Activated T-cell treated with anti-CD3 and anti-CD28 coated beads for 48 hours (primary cell): Measurements from ENCODE around the gene PMFBP1.

ENCODE experiments used
- DNase-seq: peaks from one replicate; pipeline ENCODE4 v3.0.0-alpha.2; 2020; ENCODE audit warnings: low read depth

The PMFBP1 gene

DNA sequence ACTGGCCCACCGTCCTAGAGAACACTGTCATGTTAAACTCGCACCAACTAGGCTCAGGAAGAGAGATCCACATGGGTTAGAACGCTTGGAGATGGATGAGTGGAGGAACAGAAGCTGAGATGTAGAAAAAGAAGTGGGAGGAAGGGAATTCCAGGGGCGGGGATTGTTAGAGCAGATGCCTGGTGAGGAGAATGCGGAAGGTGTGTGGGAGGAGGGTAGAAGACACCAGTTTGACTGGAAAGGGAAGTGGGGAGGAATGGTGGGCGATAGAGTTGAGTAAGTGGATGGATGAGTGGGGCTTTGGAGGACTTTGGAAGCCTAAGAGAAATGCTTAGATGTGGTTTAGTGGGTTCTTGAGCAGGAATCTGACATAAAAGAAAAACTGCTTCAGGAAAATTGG, 40.9 kb downstream of the PMFBP1 start:
- no peak for DNase-seq

DNA sequence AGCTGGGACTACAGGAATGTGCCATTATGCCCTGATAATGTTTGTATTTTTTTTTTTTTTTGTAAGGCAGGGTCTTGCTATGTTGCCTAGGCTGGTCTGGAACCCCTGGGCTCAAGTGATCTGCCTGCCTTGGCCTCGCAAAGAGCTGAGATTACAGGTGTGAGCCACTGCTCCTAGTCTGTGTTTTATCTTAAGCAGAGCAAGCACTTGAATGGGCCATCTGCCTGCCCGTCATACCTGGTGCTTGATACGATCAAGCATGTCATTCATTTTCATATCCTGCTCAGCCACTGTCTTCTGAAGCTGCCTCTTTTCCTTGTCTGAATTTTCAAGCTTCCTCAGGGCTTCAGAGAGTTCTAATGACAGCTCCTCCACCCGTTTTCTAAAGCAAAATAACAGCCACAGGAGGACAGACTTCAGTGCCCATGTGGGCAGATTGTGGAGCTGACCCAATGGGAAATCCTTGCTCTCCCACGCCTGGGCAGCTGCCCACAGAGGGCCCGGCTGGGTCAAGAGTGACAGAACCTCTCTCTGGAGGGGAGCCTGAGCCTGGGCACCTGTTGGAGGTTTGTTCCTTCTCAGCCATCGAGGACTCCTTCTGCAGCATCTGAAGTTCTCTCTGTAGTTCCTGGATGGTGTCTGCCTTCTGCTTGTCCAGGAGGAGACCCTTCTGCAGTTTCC, 41.8 kb downstream of the PMFBP1 start:
- no peak for DNase-seq

DNA sequence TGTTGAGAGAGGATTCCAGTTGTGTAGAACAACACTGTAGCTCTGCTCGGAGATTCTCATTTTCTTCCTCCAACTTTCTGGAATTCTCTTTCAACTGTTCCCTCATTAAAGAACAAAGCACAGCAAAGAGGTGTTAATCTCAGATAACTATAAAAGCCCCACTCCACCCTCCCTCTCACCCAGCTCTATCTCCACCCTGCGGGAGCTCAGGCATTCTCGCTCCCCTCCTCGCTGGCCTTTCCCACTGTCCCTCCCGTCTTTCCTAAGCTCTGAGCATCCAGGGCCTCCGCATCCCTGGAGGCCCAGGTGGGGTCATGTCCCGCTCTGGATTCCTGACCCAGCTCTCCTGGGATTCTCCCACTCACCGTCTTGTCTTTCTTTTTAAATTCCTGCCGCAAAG, 43.3 kb downstream of the PMFBP1 start:
- no peak for DNase-seq

DNA sequence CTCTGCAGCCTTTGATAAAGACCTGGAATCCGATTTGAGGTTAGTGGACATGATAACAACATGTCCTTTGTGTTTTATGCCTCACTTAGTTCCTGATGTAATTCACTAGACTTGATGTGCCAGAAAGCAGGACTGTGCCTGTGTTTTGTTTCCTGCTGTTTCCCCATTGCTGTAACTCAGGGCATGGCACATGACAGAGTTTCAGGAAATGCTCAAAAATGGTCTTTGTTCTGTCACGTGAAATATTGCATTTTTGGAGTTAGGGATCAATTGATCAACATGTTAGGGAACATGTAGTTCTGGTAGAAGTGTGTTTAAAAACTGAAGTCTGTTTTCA, 45.6 kb downstream of the PMFBP1 start:
- DNase-seq: no peak

DNA sequence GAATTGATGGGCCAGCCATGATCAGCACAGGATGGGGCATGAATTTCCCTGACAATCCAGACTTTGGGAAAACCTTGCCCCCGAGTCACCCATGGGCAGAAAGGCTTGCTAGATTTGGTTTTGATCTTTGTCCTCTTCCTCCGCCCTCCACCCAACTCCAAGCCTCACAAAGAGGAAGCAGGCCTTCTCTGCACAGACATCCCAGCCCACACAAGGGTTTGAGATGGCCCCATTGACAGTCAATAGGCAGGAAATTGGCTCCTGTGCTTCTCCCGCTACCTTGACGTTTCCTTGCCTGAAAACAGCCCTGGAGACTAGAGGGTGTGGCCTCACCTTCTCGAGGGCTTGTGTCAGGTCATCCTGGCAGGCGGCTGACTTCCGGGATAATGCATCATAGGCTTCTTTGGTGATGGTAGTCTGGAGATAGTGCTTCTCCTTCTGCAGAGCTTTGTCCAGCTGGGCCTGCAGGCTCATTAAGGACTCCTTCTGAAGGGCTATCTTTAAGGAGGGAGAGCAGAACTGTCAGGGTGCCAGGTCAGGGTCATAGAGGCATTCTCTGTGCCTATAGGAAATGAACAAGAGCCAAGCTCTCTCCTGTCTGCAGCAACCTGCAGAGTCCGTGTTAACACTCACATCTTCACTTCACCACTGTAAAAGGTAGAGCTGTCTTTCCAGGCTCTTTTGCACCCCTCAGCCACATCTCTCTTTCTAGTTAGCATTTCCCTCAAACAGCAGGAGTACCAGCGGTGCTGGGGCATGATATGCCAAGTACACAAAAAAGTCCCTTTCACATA, 46.1 kb downstream of the PMFBP1 start:
- DNase-seq: no peak

DNA sequence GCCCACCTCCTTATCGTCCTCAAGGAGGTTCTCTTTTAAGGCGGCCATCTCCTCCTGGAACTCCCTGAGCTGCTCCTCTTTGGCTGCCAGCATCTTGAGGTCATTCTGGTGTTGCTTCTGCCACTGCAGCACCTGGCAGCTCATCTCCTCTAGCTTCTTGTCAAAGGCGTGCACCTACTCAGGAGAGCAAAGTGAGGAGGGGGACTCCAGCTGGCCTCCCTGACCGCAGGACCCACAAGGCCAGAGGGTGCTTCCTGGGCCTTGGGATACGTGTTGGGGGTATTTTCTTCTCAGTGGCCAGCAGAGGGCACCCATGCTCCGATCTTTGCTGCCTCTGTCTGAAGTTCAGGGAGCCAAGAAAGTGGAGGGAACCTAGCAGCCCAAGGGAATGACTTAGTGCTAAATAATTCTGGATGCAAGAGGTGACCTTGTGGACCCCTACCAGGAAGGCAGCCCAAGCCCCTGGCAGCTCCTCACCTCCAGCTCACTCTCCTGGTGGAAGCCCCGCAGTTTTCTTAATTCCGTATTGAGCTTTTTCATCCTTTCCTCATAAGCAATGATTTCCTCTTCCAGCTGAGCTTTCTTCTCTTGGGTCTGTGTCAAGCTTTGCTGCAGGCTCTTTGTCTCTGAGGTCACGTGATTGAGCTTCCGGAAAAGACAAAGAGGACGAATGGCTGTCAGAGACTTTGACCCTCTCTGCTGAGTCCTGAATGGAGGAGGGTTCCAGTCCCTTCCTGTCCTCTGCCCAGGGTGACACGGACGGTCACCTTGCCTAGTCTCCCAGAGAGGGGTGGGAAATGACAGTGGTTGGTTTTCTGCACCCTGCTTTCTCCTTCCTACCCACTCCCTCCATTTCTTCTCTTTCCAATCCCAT, 47.0 kb downstream of the PMFBP1 start:
- peak; percentile 53 for DNase-seq

DNA sequence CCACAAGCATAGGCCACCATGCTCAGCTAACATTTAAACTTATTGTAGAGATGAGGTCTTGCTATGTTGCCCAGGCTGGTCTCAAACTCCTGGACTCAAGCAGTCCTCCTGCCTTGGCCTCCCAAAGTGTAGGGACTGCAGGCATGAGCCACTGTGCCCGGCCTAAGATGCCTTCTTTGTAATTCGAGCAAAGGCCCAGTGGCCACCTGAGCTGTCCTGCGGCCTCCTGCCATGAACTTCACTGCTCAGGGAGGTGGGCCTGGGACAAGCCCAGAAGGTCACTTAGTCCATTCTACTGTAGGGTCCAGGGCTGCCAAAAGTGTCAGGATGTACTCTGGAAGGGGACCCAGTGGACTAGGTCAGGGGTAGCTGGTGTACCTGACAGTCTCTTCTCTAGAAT, 47.8 kb downstream of the PMFBP1 start:
- DNase-seq: no peak

DNA sequence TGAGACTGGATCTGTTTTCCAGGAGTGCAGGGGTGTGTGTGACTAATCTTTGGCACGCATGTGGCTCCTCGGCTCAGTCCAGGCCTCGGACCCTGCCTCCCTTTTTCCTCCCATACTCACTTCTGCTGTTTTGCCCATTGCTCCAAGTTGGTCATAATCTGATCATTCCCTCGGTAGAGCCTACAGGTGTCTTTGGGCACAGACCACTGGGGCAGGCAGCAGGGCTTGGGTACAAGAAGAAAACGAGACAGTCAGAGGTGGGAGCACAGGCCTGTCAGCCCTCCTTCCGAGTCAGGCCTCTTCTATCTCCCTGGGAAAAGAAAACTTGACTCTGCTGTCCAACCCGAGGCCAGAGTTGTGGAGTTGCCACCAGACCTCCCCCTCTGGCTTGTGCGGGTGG, 48.5 kb downstream of the PMFBP1 start:
- DNase-seq: no peak

DNA sequence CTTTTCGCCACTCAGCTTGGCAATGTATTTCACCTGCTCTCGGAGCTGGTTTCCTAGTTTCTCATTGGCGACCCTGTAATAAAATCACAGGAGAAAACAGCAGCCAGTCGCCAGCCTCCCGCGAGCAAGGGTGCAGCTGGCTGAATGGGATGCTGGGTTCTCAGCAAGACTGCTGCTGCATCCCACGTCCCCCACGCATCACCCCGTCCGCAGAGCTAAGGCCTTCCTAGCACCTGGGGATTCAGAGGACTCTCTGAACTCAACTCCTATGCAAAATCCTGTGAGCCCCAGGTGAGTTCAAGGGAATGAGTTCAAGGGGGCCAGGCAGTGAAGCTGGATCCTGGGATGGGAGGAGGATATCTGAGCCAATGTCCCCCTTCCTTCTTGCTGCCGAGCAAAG, 49.0 kb downstream of the PMFBP1 start:
- no peak for DNase-seq

DNA sequence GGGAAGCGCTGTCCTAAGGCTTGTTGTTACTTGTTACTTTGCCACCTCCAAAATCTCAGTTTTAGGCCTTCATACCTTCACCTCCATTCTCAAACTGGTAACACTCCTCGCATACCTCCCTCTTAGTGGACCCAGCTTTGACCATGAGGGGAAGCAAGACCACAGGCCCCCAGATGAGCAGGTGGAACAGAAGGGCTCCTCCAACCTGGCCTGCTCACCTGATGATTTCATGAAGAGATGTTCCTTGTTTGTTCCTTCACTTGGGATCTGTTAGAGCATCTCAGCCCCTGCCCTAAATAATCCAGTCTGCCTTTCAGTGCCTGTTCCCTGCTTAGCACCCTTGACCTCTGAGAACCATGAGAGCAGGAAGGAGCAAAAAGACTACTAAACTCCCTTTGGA, 49.6 kb downstream of the PMFBP1 start:
- DNase-seq: no peak

DNA sequence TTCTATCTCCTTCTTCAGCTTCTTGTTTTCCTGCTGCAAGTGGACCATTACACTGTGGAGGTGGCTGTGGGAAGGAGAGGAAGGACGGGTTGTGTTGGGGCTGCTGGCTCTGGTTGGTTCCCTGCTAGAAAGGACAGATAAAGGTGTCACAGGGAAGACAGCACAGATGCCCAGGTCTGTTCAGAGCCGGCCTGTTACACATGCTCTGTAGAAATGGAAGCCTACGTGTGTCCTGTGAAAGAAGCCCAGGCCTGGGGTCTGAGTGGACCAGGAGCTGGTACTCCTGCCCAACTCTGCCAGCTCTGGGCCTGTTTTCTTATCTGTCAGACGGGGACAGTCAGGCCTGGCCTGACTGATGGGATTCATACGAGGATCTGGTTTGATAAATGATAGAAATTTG, 51.9 kb downstream of the PMFBP1 start:
- DNase-seq: no peak

DNA sequence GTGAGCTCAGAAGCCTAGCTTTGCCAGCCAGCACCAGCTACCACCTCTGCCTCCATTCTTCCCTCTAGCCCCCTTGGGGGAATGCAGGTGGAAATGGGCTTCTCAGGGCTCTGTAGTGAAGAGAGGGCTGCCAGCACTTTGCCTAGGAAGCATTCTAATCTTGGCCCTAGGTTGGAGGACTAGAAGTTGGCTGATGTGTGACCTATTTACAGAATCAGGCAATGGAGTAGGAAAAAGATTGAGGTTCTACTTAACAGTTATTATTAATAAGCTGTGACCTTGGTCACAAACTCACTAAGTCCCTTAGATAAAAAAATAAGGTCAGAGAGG, 58.4 kb downstream of the PMFBP1 start:
- no peak for DNase-seq

DNA sequence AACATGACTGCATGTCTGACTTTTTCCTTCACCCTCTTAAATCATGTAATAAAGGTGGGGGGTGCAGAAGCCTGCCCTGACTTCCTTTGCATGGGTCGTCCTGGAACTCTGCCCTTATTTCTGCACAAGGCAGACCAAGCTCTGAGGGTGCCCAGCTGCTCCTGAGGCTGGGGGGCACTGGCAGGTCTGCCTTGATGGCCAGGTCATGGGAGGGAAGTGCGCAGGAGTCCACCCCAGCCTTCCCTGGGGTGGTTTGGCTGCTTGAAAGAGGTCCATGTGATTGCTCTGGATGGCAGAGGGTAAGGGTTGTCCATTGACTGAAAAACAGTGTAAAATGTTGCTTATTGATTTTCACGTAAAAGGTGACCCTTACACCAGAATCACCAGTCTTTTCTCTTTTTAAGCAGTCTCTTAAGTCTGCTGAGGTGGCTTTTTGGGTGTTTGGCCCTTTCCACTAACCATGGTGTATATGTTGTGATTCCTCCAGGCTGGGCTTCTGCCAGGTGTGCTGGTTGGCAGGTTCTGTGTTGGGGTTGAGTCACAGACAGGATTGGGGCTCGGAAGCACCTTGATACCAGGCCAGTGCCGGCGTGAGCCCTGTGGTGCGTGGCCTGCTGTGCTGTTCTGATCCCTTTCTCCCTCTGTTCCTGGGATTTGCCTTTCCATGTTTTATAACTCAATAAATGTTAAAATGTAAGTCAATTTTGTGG, 58.9 kb downstream of the PMFBP1 start:
- DNase-seq: no peak

DNA sequence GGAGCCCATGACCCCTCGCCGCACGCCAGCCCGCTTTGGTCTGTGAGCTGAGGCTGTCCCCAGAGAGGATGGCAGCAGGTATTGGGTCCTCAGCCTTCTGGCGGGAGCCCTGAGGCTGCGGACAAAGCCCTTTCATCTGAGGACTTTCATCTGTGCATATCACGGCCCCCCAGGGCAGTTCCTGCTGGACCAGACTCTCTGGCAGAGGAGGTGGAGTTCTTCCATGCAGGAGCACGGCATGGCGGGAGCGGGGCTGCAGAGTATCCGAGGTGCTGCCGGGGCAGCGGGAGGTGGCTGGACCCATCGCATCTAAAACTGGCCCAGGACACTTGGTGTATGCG, 59.5 kb downstream of the PMFBP1 start:
- no peak for DNase-seq

DNA sequence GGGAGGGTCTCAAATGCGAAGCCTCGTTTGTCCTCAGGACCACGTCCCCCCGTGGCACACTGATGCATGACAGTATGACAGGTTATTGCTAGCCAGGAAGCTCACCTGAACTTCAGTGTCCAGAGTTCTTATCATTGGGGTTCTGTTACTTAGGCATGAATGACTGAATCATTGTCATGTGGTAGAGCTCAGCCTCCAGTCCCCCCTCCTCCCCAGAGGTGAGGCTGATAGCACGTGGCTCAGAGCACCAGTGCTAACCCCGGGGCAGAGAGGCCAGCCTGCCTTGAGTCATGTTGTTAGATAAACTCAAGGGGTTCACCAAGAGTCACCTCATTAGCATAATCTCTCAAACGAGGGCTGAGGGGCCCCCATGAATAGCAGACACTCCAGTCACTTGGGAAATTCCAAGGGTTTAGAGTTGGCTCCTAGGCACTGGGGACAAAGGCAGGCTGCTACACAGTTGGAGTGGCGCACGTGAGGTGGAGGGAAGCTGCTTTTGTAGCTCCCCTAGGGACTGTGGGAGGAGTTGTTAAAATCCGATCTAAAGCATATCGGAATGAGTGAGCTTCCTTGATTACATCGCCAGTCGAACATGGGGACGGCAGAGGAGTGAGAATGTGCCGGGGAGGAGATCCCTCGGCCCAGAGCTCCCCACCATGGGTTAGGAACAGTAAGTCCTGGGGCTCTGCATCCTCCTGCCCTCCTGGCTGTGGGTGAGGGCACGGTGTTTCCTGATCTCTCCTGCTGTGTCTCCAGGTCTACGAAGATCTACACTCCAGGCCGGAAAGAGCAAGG, 60.1 kb downstream of the PMFBP1 start:
- no peak for DNase-seq

DNA sequence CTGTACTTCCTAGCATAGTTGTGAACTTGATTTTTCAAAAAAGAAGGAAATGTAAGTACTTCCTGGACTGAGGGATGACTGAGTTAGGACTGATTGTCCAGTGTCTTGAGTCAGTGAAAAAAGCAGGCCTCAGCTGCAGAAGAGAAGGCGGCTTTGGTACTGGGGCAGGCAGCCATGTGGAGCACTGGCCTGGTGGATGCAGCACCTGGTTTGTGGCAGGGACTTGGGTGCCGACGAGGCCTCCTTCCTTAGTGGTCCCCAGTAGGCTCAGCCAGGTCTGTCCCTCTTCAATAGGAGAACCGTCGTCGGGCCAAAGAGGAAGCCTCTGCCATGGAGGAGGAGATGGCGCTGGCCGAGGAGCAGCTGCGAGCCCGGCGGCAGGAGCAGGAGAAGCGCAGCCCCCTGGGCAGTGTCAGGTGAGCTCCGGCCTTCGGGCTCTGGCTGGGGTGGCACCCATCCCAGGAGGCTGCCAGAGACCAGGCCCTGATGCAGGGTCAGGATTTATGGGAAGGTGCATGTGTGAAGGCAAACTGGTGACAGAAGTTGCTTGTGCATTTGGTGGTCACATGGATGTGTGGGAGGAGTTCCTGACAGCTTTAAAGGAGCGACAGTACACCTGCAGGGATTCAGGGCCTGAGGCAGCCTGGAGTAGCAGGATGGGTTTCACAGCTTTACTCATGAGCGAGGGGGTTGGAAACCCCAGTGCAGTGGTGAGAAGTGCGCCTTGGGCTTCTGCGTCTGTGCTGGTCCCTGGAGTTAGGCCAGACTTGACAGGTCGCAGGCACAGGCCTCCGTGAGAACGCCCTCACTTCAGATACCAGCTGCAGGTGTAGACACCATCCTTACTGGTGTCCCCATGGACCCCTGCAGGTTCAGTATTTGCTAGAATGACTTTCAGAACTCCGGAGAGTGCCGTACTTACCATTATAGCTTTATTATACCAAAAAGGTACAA, 61.0 kb downstream of the PMFBP1 start:
- no peak for DNase-seq

DNA sequence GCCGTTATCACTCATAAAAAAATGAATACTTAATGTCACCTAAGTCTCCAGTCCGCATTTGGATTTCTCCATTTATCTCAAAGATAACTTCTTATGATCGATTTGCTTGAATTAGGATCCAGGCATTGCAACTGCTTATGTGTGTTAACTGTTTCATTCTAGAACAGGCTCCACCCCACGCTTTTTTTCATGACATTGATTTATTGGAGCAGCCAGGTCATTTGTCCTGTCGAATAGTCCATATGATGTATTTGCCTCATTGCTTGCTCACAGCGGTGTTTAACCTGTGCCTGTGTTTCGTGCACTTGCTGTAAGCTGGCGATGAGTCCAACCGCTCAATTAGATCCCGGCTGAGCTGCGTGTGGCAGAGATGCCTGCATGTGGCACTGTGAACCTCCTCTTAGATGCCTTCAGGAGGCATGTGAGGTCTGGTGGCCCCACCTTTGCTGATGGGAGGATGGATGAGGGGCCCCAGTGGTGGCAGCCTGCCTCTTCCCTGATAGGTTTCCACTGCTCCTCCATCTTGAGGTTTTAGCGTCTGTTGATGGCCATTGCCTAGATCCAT, 61.9 kb downstream of the PMFBP1 start:
- DNase-seq: no peak

DNA sequence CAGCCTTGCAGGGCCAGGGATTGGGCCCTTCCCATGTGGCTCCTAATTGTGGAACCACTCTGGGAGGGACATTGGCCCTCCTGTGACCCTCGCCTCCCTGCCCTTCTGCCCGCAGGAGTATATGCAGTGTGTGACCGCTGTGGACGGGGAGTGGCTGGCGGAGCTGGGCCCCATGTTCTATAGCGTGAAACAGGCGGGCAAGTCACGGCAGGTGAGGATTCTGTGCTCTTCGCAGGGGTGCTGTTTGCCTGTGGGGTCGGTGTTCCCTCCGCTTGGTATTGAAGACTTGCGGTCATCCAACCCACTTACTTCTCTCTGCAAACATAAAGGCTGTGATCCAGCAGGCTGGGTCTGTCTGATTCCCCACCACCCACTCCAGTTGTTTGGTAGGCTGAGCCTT, 62.7 kb downstream of the PMFBP1 start:
- DNase-seq: no peak

DNA sequence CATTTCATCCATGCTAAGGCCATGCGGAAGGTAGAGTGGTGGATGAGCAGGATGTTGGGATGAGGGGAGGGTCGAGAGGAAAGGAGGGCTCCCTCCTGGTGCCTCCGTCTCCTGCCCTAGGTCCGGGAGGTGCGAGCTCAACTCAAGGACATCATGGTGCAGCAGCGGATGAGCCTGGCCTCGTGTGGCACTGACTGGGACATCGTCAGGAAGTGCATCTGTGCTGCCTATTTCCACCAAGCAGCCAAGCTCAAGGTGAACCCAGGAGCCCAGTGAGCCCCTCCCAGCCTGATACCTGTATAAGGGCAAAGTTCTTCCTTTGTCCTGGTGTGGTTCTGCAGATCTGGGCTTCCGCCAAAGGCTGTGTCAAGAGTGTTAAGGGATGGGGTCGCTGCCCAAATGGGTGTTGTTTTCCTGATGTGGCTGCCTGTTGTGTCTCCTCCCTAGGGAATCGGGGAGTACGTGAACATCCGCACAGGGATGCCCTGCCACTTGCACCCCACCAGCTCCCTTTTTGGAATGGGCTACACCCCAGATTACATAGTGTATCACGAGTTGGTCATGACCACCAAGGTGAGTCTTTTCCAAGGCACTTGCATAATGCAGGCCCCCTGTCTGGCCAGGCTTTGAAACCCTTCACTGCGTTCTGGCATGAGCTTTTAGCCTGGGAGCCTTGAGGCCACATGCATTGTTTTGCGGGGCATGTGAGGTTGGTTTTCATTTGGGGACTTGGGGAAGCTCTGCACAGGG, 63.4 kb downstream of the PMFBP1 start:
- no peak for DNase-seq

DNA sequence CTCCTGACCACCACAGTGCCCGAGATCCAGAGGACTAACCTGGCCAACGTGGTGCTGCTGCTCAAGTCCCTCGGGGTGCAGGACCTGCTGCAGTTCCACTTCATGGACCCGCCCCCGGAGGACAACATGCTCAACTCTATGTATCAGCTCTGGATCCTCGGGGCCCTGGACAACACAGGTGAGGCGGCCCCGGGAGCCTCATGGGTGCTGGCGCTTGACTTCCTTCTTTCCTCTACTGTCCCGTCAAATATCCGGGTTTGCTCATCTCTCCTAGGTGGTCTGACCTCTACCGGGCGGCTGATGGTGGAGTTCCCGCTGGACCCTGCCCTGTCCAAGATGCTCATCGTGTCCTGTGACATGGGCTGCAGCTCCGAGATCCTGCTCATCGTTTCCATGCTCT, 64.6 kb downstream of the PMFBP1 start:
- no peak for DNase-seq
